Measurements from ENCODE around the gene BRCA1. TPM values are rescaled to one million over a fixed set of nuclear protein-coding genes. Genes with fewer than 3 reads are reported as not detected.
"Not testable (repeated sequence)": the region's sequence is repeated elsewhere in the genome, so short reads cannot be mapped to it uniquely, and the experiment has no call there.

The BRCA1 gene
- total RNA-seq, 1 donor from 2014 or later = 9.7 TPM

- no peak for DNase-seq (ENCODE audit: extremely low read depth, low read depth, low spot score)
Measured at GRCh38 chr17:43134774-43135453, 9.8 kb upstream of the BRCA1 start.

- DNase-seq (ENCODE audit: extremely low read depth, low read depth, low spot score) = not testable (repeated sequence)
Measured at GRCh38 chr17:43133439-43133838, 8.3 kb upstream of the BRCA1 start.

GRCh38 chr17:43132117-43132516, 7.0 kb upstream of the BRCA1 start:
- no peak for DNase-seq (ENCODE audit: extremely low read depth, low read depth, low spot score)

- no peak for DNase-seq (ENCODE audit: extremely low read depth, low read depth, low spot score)
Measured at GRCh38 chr17:43129671-43130010, 4.5 kb upstream of the BRCA1 start.

- DNase-seq (ENCODE audit: extremely low read depth, low read depth, low spot score) = not testable (repeated sequence)
Measured at GRCh38 chr17:43127333-43127876, 2.2 kb upstream of the BRCA1 start.

GRCh38 chr17:43126911-43127290, 1.7 kb upstream of the BRCA1 start:
- DNase-seq (ENCODE audit: extremely low read depth, low read depth, low spot score) = no peak

GRCh38 chr17:43125967-43126910, 1.1 kb upstream of the BRCA1 start:
- DNase-seq (ENCODE audit: extremely low read depth, low read depth, low spot score) = no peak

GRCh38 chr17:43118679-43119615, 6.2 kb downstream of the BRCA1 start:
- DNase-seq (ENCODE audit: extremely low read depth, low read depth, low spot score) = no peak

GRCh38 chr17:43114151-43114552, 11.0 kb downstream of the BRCA1 start:
- no peak for DNase-seq (ENCODE audit: extremely low read depth, low read depth, low spot score)

- no peak for DNase-seq (ENCODE audit: extremely low read depth, low read depth, low spot score)
Measured at GRCh38 chr17:43106552-43106951, 18.6 kb downstream of the BRCA1 start.

- DNase-seq (ENCODE audit: extremely low read depth, low read depth, low spot score) = no peak
Measured at GRCh38 chr17:43105146-43105545, 20.0 kb downstream of the BRCA1 start.

- no peak for DNase-seq (ENCODE audit: extremely low read depth, low read depth, low spot score)
Measured at GRCh38 chr17:43104665-43105064, 20.5 kb downstream of the BRCA1 start.

- not testable (repeated sequence) for DNase-seq (ENCODE audit: extremely low read depth, low read depth, low spot score)
Measured at GRCh38 chr17:43095364-43095763, 29.8 kb downstream of the BRCA1 start.

GRCh38 chr17:43094129-43094835, 30.9 kb downstream of the BRCA1 start:
- DNase-seq (ENCODE audit: extremely low read depth, low read depth, low spot score) = no peak

- DNase-seq (ENCODE audit: extremely low read depth, low read depth, low spot score) = no peak
Measured at GRCh38 chr17:43092901-43093300, 32.3 kb downstream of the BRCA1 start.

- no peak for DNase-seq (ENCODE audit: extremely low read depth, low read depth, low spot score)
Measured at GRCh38 chr17:43090022-43090421, 35.1 kb downstream of the BRCA1 start.

- no peak for DNase-seq (ENCODE audit: extremely low read depth, low read depth, low spot score)
Measured at GRCh38 chr17:43085474-43085873, 39.7 kb downstream of the BRCA1 start.

- DNase-seq (ENCODE audit: extremely low read depth, low read depth, low spot score) = no peak
Measured at GRCh38 chr17:43079641-43080302, 45.4 kb downstream of the BRCA1 start.

- DNase-seq (ENCODE audit: extremely low read depth, low read depth, low spot score) = no peak
Measured at GRCh38 chr17:43074869-43075268, 50.3 kb downstream of the BRCA1 start.

- no peak for DNase-seq (ENCODE audit: extremely low read depth, low read depth, low spot score)
Measured at GRCh38 chr17:43070872-43071271, 54.3 kb downstream of the BRCA1 start.
